Heart left ventricle (tissue), 16 donors: ENCODE data around the gene ZNF207. TPM values are rescaled to one million over a fixed set of nuclear protein-coding genes. Genes with fewer than 3 reads are reported as not detected.
A peak's percentile ranks its signal among the peaks of the same experiment; 100 is the strongest.

ENCODE experiments used
- ATAC-seq, 4 donors: fragments of 200-7000 bp; cut with Tn5 transposase; one replicate each; pipeline ENCODE4 v1.9.1; 2020 to 2022; ENCODE audit warnings: moderate library complexity in 4 of 4, mild to moderate bottlenecking in 3 of 4, moderate number of reproducible peaks in 1 of 4
- DNase-seq, 5 donors: peaks; one replicate each; pipeline ENCODE4 v3.0.0-alpha.2; 2020
- H3K27ac ChIP-seq, 12 donors: fragments of 200-600 bp; sonication (generic) in 4 of 12; one replicate each; pipeline versions ENCODE4 v1.5.0 to v1.8.0; 2016 to 2022; ENCODE audit warnings: mild to moderate bottlenecking in 2 of 12
- H3K27me3 ChIP-seq, 9 donors: fragments of 200-600 bp; sonication (generic) in 2 of 9; one replicate each; pipeline versions ENCODE4 v1.5.1 to v1.8.0; 2016 to 2022; ENCODE audit warnings: mild to moderate bottlenecking in 3 of 9
- H3K36me3 ChIP-seq, 9 donors: fragments of 200-600 bp; sonication (generic) in 2 of 9; one replicate each; pipeline versions ENCODE4 v1.5.0 to v1.8.0; 2018 to 2022; ENCODE audit warnings: mild to moderate bottlenecking in 2 of 9
- H3K4me1 ChIP-seq, 12 donors: fragments of 200-600 bp; sonication (generic) in 4 of 12; one replicate each; pipeline versions ENCODE4 v1.5.0 to v1.8.0; 2016 to 2022; ENCODE audit warnings: mild to moderate bottlenecking in 3 of 12
- H3K4me3 ChIP-seq, 12 donors: fragments of 200-600 bp; sonication (generic) in 4 of 12; one replicate each; pipeline versions ENCODE4 v1.5.0 to v1.8.0; 2017 to 2022; ENCODE audit warnings: mild to moderate bottlenecking in 9 of 12, moderate library complexity in 4 of 12
- H3K9me3 ChIP-seq, 12 donors: fragments of 200-600 bp; sonication (generic) in 4 of 12; one replicate each; pipeline versions ENCODE4 v1.5.0 to v1.8.0; 2016 to 2022; ENCODE audit warnings: mild to moderate bottlenecking in 1 of 12
- POLR2A ChIP-seq, 2 donors: fragments of 450-650 bp; IDR thresholded peaks; one replicate each; pipeline ENCODE4 v1.6.1; 2017; ENCODE audit warnings: antibody characterized with exemption in 2 of 2, mild to moderate bottlenecking in 2 of 2, moderate library complexity in 2 of 2
- WGBS, 4 donors: extraction: QIAGEN DNeasy Blood & Tissue Kit in 2 of 4; methylation state at CpG; one replicate each; pipeline versions ENCODE4 v1.1.5 to v1.1.7; 2013 to 2018; 5-methylcytosine and 5-hydroxymethylcytosine counted together
- intact Hi-C, 10 donors: fragments of 100-400 bp; cut with DNase I; formaldehyde crosslinking; loops; one replicate each; pipeline versions ENCODE4 v1.11.1 to v1.14.2; 2022
- polyA plus RNA-seq, 2 donors: library from polyadenylated mRNA; stranded (reverse); fragments of 200-250 nt; gene quantifications; one replicate each; pipeline ENCODE4 v1.2.3, GENCODE V29; 2013
- total RNA-seq, 9 donors: library from RNA; depleted of rRNA in 2 of 9; stranded (reverse); fragments of >200 nt in 2 of 9; fragmentation: NEBNext Ultra II Directional in 3 of 9; extraction: Animal tissue kit (Norgen Biotek cat#: 25700) in 3 of 9; gene quantifications; one replicate each; pipeline versions ENCODE4 v1.1.0 to v1.2.4, GENCODE V29; 2016 to 2023
- TF ChIP-seq, protein P1 (sequence below), 12 donors: fragments of 200-600 bp; sonication (generic) in 4 of 12; IDR thresholded peaks; one replicate each; pipeline versions ENCODE4 v1.5.0 to v1.8.0; 2018 to 2022; ENCODE audit warnings: antibody characterized with exemption in 12 of 12, mild to moderate bottlenecking in 5 of 12
- donor health status: ischemic (EF 13 %, LVEDD 7.1; RV severe dilation, severe dysfunction).
- donor health status: healthy with polysubstance abuse.
- donor health status: DM: no; HTN: yes; CAD: no.
- donor health status: DM: no; HTN: no; CAD: no.
- donor health status: ischemic (EF 25% LVEDD 6.9; RV normal size, moderate dysfunction).
- donor health status: ischemic (EF 25% LVEDD 5.7; RV mildly dilated, moderate dysfunction).
- donor health status: healthy.
- donor health status: DM: yes; HTN: yes; CAD: no.
- donor health status: ischemic (EF 35%, LVEDD 5.7; RV mildly dilated, moderate dysfunction).
- donor health status: nonischemic (EF 11% LVEDD 7.7; RV severe dilation, severe dysfunction).
- donor health status: DM: yes; HTN: yes; CAD: no.
- donor health status: PGD.
- donor health status: ischemic (EF 29% LVEDD 5.4; RV normal size, mild dysfunction).
- donor health status: nonischemic (EF 23%, LVEDD 6.1; RV moderate dilation, normal function).

ZNF207 gene
- total and polyA plus RNA-seq, 11 donors: 42.5 to 108 (median 72.1) TPM

GRCh38 chr17:32323811-32324491, 26.0 kb upstream of the ZNF207 start:
- TF ChIP-seq, protein P1, sequence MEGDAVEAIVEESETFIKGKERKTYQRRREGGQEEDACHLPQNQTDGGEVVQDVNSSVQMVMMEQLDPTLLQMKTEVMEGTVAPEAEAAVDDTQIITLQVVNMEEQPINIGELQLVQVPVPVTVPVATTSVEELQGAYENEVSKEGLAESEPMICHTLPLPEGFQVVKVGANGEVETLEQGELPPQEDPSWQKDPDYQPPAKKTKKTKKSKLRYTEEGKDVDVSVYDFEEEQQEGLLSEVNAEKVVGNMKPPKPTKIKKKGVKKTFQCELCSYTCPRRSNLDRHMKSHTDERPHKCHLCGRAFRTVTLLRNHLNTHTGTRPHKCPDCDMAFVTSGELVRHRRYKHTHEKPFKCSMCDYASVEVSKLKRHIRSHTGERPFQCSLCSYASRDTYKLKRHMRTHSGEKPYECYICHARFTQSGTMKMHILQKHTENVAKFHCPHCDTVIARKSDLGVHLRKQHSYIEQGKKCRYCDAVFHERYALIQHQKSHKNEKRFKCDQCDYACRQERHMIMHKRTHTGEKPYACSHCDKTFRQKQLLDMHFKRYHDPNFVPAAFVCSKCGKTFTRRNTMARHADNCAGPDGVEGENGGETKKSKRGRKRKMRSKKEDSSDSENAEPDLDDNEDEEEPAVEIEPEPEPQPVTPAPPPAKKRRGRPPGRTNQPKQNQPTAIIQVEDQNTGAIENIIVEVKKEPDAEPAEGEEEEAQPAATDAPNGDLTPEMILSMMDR (IDR thresholded peaks at IDR 0.05): no peak
- no peak for TF ChIP-seq POLR2A (IDR thresholded peaks at IDR 0.05)
- peaks cover 0 to 13% (median 0%) of the 10 kb centered on the region in 12 donors for H3K4me1 ChIP-seq
- intact Hi-C loops: no loop called here
- peak overlapping the region in 1 of 12 donors; percentile 1 for H3K27ac ChIP-seq
- H3K27me3 ChIP-seq: no peaks in the 10 kb centered on the region
- no peaks in the 10 kb centered on the region for H3K36me3 ChIP-seq
- DNase-seq (no peak), ATAC-seq (no peak)
- H3K9me3 ChIP-seq: no peaks in the 10 kb centered on the region
- 38 to 54% (median 47%) methylated on average over 11 of the region's 11 CpGs for WGBS, 4 donors
- peak overlapping the region in 7 of 12 donors; percentile 0 to 32 (median 16) for H3K4me3 ChIP-seq

DNA sequence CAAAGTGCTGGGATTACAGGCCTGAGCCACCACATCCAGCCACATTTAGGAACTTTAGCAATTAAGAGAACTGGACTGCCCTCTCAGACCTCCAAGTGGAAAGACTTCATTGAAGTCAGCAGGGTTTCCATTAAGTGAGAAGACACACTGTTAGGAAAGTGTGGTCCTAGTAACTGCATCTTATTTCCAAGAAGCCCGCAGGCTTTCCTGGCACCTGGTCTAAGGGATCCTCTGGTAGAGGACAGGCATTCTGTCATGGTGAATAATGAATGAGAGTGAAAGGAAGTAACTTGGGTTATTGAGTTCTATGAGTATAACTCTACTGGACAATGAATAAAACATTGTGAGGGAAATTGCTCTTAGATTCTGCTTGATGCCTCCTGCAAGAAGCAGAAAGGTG, 22.0 kb upstream of the ZNF207 start:
- DNase-seq: no peak
- intact Hi-C loops: no loop called here
- TF ChIP-seq, protein P1 (IDR thresholded peaks at IDR 0.05): no peak
- TF ChIP-seq POLR2A (IDR thresholded peaks at IDR 0.05): no peak
- Histone ChIP-seq H3K27ac (no peak overlapping the region), H3K4me3 (no peak overlapping the region), H3K9me3 (no peaks in the 10 kb centered on the region), H3K36me3 (peaks cover 0 to 37% (median 10%) of the 10 kb centered on the region in 9 donors), H3K4me1 (peaks cover 0 to 37% (median 0%) of the 10 kb centered on the region in 12 donors), H3K27me3 (no peaks in the 10 kb centered on the region)
- WGBS, 4 donors: 90 to 100% (median 96%) methylated on average over 1 of the region's 1 CpG
- no peak for ATAC-seq

- peaks cover 0 to 25% (median 0%) of the 10 kb centered on the region in 12 donors for H3K4me1 ChIP-seq
These were observed 19.8 kb upstream of the ZNF207 start for GRCh38 chr17:32330147-32330546.

More at GRCh38 chr17:32330147-32330546, 19.8 kb upstream of the ZNF207 start:
- TF ChIP-seq, protein P1 (IDR thresholded peaks at IDR 0.05): no peak
- TF ChIP-seq POLR2A (IDR thresholded peaks at IDR 0.05): no peak
- Histone ChIP-seq H3K27me3 (no peaks in the 10 kb centered on the region), H3K4me3 (no peak overlapping the region), H3K27ac (peak overlapping the region in 1 of 12 donors; percentile 7), H3K9me3 (no peaks in the 10 kb centered on the region), H3K36me3 (peaks cover 0 to 59% (median 30%) of the 10 kb centered on the region in 9 donors)
- intact Hi-C loops: no loop called here
- DNase-seq: no peak
- WGBS, 4 donors: 79 to 89% (median 83%) methylated on average over 3 of the region's 3 CpGs
- no peak for ATAC-seq
